HCEC 1CT (cell line): ENCODE data around the gene IGSF8.
"Not testable (repeated sequence)": the region's sequence is repeated elsewhere in the genome, so short reads cannot be mapped to it uniquely, and the experiment has no call there.

Source experiments
- DNase-seq: peaks from one replicate; pipeline ENCODE4 v3.0.0-alpha.2; 2017

IGSF8 gene

GRCh38 chr1:160125746-160126145, 27.3 kb upstream of the IGSF8 start:
- peak; percentile 83 for DNase-seq

GRCh38 chr1:160124705-160125478, 26.5 kb upstream of the IGSF8 start:
- peak; percentile 97 for DNase-seq

- DNase-seq, result no peak
Observed at GRCh38 chr1:160123726-160124125, 25.3 kb upstream of the IGSF8 start.

- no peak for DNase-seq
Observed at GRCh38 chr1:160122978-160123495, 24.6 kb upstream of the IGSF8 start.

- DNase-seq, result no peak
Observed at GRCh38 chr1:160121388-160121787, 23.0 kb upstream of the IGSF8 start.

- no peak for DNase-seq
Observed at GRCh38 chr1:160120797-160121196, 22.4 kb upstream of the IGSF8 start.

- no peak for DNase-seq
Observed at GRCh38 chr1:160118928-160119327, 20.5 kb upstream of the IGSF8 start.

- no peak for DNase-seq
Observed at GRCh38 chr1:160117709-160118183, 19.3 kb upstream of the IGSF8 start.

- DNase-seq, result no peak
Observed at GRCh38 chr1:160117300-160117699, 18.9 kb upstream of the IGSF8 start.

GRCh38 chr1:160116283-160117147, 18.1 kb upstream of the IGSF8 start:
- peak; percentile 46 for DNase-seq

- DNase-seq, result no peak
Observed at GRCh38 chr1:160115545-160116282, 17.3 kb upstream of the IGSF8 start, which contains the start of gene ATP1A2. Gene ATP1A2 (plus strand): TSS chr1:160115759. CDS start chr1:160115862, 103 bp downstream.

- no peak for DNase-seq
Observed at GRCh38 chr1:160114085-160114484, 15.7 kb upstream of the IGSF8 start.

- no peak for DNase-seq
Observed at GRCh38 chr1:160113407-160113806, 15.0 kb upstream of the IGSF8 start.

- no peak for DNase-seq
Observed at GRCh38 chr1:160112357-160112756, 13.9 kb upstream of the IGSF8 start.

- not testable (repeated sequence) for DNase-seq
Observed at GRCh38 chr1:160111462-160111861, 13.0 kb upstream of the IGSF8 start.

- DNase-seq, result no peak
Observed at GRCh38 chr1:160109686-160110085, 11.3 kb upstream of the IGSF8 start.

- DNase-seq, result peak; percentile 62
Observed at GRCh38 chr1:160108888-160109662, 10.7 kb upstream of the IGSF8 start.

- DNase-seq, result no peak
Observed at GRCh38 chr1:160107512-160107911, 9.1 kb upstream of the IGSF8 start.

- DNase-seq, result no peak
Observed at GRCh38 chr1:160105155-160105554, 6.7 kb upstream of the IGSF8 start.

- DNase-seq, result no peak
Observed at GRCh38 chr1:160104486-160104885, 6.1 kb upstream of the IGSF8 start.

GRCh38 chr1:160103658-160104408, 5.4 kb upstream of the IGSF8 start:
- no peak for DNase-seq
